K562 (cell line): ENCODE results near the gene PES1. TPM values are rescaled to one million over a fixed set of nuclear protein-coding genes. Genes with fewer than 3 reads are reported as not detected.
"Not testable (repeated sequence)": the region's sequence is repeated elsewhere in the genome, so short reads cannot be mapped to it uniquely, and the experiment has no call there.

Experiments used
- ATAC-seq: fragments of 200-7000 bp; cut with Tn5 transposase; 3 replicates; pipeline ENCODE4 v1.9.1; 2020; ENCODE audit warnings: moderate library complexity
- BruUV-seq: library from RNA; stranded (reverse); fragments of 400-500 nt; replicated peaks from 2 replicates; lab custom pipeline; 2021; lab: Mats Ljungman, UMichigan
- CTCF ChIA-PET: fragments of 300-600 bp; formaldehyde crosslinking; extraction: SDS; loops from one replicate; lab custom pipeline; 2021; ENCODE audit warnings: low intra/inter-chr PET ratio; lab: Yijun Ruan, JAX
- POLR2A ChIA-PET: fragments of 300-600, 350-650 bp; sonication (Branson Sonifier 250); formaldehyde crosslinking; extraction: SDS; loops from one replicate; lab custom pipeline; 2021; ENCODE audit warnings: antibody characterized with exemption, inconsistent platforms; lab: Yijun Ruan, JAX
- DNase-seq, 4 experiments: peaks; one replicate each; pipeline versions ENCODE4 v3.0.0 to v3.0.0-alpha.2; 2011 to 2018; ENCODE audit warnings: low spot score in 3 of 4, mixed read lengths in 3 of 4; ENCODE audit errors: extremely low read depth in 1 of 4
- FAIRE-seq: peaks from 2 replicates; lab custom pipeline; 2011; peaks lifted over from hg19 to GRCh38; lab: Jason Lieb, UNC
- H2AFZ ChIP-seq: 2 replicates; pipeline ENCODE4 v1.6.0; 2011; ENCODE audit warnings: low read depth, low read length, control low read depth, inconsistent platforms
- H3K27ac ChIP-seq: fragments of 200-600 bp; 3 replicates; pipeline ENCODE4 v1.8.0; 2011; ENCODE audit warnings: low read depth, mild to moderate bottlenecking, control low read depth, inconsistent platforms, low read length, moderate library complexity, mixed read lengths; ENCODE audit errors: extremely low read depth
- H3K27me3 ChIP-seq, 2 experiments: fragments of 300-600 bp in 1 of 2; 2 replicates in 1 of 2; 3 replicates in 1 of 2; pipeline versions ENCODE4 v1.6.0 to v1.8.0; 2011; ENCODE audit warnings: inconsistent platforms in 2 of 2, low read length in 2 of 2, mild to moderate bottlenecking in 1 of 2, mixed read lengths in 1 of 2, moderate library complexity in 1 of 2; ENCODE audit not compliant: control insufficient read depth in 2 of 2, insufficient read depth in 2 of 2
- H3K36me3 ChIP-seq: fragments of 300-600 bp; 3 replicates; pipeline ENCODE4 v1.8.0; 2011; ENCODE audit warnings: mild to moderate bottlenecking, low read length, inconsistent platforms; ENCODE audit not compliant: control insufficient read depth, insufficient read depth
- H3K4me1 ChIP-seq, 2 experiments: fragments of 200-600 bp in 1 of 2; replicated peaks in 1 of 2; 2 replicates in 1 of 2; 3 replicates in 1 of 2; pipeline versions ENCODE4 v1.5.1 to v1.8.0; 2011; ENCODE audit warnings: inconsistent platforms in 2 of 2, low read length in 2 of 2, mild to moderate bottlenecking in 1 of 2, mixed read lengths in 1 of 2, moderate library complexity in 1 of 2; ENCODE audit not compliant: control insufficient read depth in 2 of 2, insufficient read depth in 2 of 2
- H3K4me2 ChIP-seq: 2 replicates; pipeline ENCODE4 v1.6.1; 2011; ENCODE audit warnings: low read length, control low read depth, inconsistent platforms, mixed read lengths; ENCODE audit not compliant: insufficient read depth
- H3K4me3 ChIP-seq: fragments of 200-600 bp; sonication (generic), shearing (Covaris generic); 2 replicates; pipeline ENCODE4 v1.5.1; 2016; ENCODE audit warnings: control low read depth, inconsistent platforms
- H3K79me2 ChIP-seq: fragments of 200-600 bp; 3 replicates; pipeline ENCODE4 v1.8.0; 2011; ENCODE audit warnings: low read length, inconsistent platforms; ENCODE audit not compliant: control insufficient read depth, insufficient read depth
- H3K9ac ChIP-seq, 2 experiments: 2 replicates each; pipeline versions ENCODE4 v1.6.0 to v1.6.1; 2011; ENCODE audit warnings: low read depth in 2 of 2, low read length in 2 of 2, control low read depth in 1 of 2, inconsistent platforms in 1 of 2, mild to moderate bottlenecking in 1 of 2, mixed read lengths in 1 of 2; ENCODE audit not compliant: insufficient read depth in 1 of 2
- H3K9me1 ChIP-seq: one replicate; pipeline ENCODE4 v1.6.0; 2011; ENCODE audit warnings: inconsistent platforms, mild to moderate bottlenecking, low read length, moderate library complexity; ENCODE audit not compliant: control insufficient read depth, insufficient read depth
- H3K9me3 ChIP-seq: replicated peaks from 2 replicates; pipeline ENCODE4 v1.5.1; 2011; ENCODE audit warnings: low read depth, low read length, inconsistent platforms; ENCODE audit not compliant: control insufficient read depth, insufficient read depth
- H4K20me1 ChIP-seq: replicated peaks from 2 replicates; pipeline ENCODE4 v1.6.1; 2011; ENCODE audit warnings: low read length, inconsistent platforms, mixed read lengths; ENCODE audit not compliant: control insufficient read depth, insufficient read depth
- CAMTA2 ChIP-seq: fragments of 250-450 bp; sonication (Bioruptor Pico); conservative IDR thresholded peaks from 2 replicates; pipeline ENCODE4 v1.5.1; 2022
- CGGBP1 ChIP-seq: fragments of 250-450 bp; sonication (Bioruptor Pico); IDR thresholded peaks from 2 replicates; pipeline ENCODE4 v1.9.0; 2021; ENCODE audit warnings: mild to moderate bottlenecking
- KAT7 ChIP-seq: sonication (generic); formaldehyde crosslinking; IDR thresholded peaks from 2 replicates; pipeline ENCODE4 v1.8.0; 2022; ENCODE audit warnings: missing genetic modification reagents, mild to moderate bottlenecking, borderline replicate concordance
- KDM5B ChIP-seq: fragments of 200-600 bp; sonication (generic); IDR thresholded peaks from 2 replicates; pipeline ENCODE4 v1.6.1; 2012; ENCODE audit warnings: low read depth, mild to moderate bottlenecking, moderate library complexity, low read length, control low read depth, inconsistent platforms; ENCODE audit not compliant: insufficient replicate concordance
- MTA3 ChIP-seq: fragments of 450-650 bp; formaldehyde crosslinking; IDR thresholded peaks from 2 replicates; pipeline ENCODE4 v1.6.1; 2017; ENCODE audit warnings: mild to moderate bottlenecking, borderline replicate concordance
- NRF1 ChIP-seq, 2 experiments: fragments of 450-650 bp; IDR thresholded peaks in 1 of 2; conservative IDR thresholded peaks in 1 of 2; 2 replicates each; pipeline ENCODE4 v1.6.1; 2014; ENCODE audit warnings: mild to moderate bottlenecking in 2 of 2
- WGBS: fragments of 100-300 bp; shearing (Covaris generic); methylation state at CpG from one replicate; pipeline ENCODE4 v1.1.6; 2016; ENCODE audit warnings: low coverage, mixed read lengths; ENCODE audit not compliant: insufficient coverage; ENCODE audit errors: missing lambda C conversion rate; 5-methylcytosine and 5-hydroxymethylcytosine counted together
- in situ Hi-C: fragments of 300-500 bp; cut with MboI; formaldehyde crosslinking; loops from 4 replicates; pipeline ENCODE4 v1.15.0; 2018; ENCODE audit warnings: inconsistent platforms, mixed read lengths
- intact Hi-C: fragments of 100-400 bp; cut with micrococcal nuclease; formaldehyde crosslinking; loops from 2 replicates; pipeline ENCODE4 v1.14.2; 2022
- polyA plus RNA-seq, 8 experiments: library from polyadenylated mRNA; depleted of rRNA in 4 of 8; stranded (reverse) in 5 of 8; unstranded in 3 of 8; fragments of >200 nt; fragmentation: Nextera tagmentation in 2 of 8; fragmentation: Illumina TruSeq in 1 of 8; extraction: Ambion mirVana in 2 of 8; extraction: Trizol in 1 of 8; gene quantifications; 2 replicates each; pipeline versions ENCODE4 v1.2.1 to v1.2.3, GENCODE V29; 2011 to 2014; ENCODE audit warnings: inconsistent platforms in 1 of 8, missing spikeins in 1 of 8
- total RNA-seq, 7 experiments: library from RNA; depleted of rRNA in 6 of 7; stranded (reverse); fragments of >200 nt in 6 of 7; fragmentation: Illumina TruSeq in 2 of 7; extraction: Trizol in 2 of 7; gene quantifications; 2 replicates each; pipeline versions ENCODE4 v1.2.1 to v1.2.3, GENCODE V29; 2011 to 2021; ENCODE audit warnings: low replicate concordance in 1 of 7

PES1 gene
- total and polyA plus RNA-seq, 9 of the 15 experiments (the other 6 are each of a cell fraction or from before 2014, with no cell fraction given) = 6.5 to 158 (median 94.3) TPM

GRCh38 chr22:30592360-30592713 is 627 bp upstream of the PES1 start:
- DNase-seq, H3K9ac ChIP-seq, H2AFZ ChIP-seq, H3K9me1 ChIP-seq, H3K27me3 ChIP-seq, intact Hi-C loops, ATAC-seq, H4K20me1 ChIP-seq, in situ Hi-C loops, H3K27ac ChIP-seq, H3K4me3 ChIP-seq, BruUV-seq, H3K9me3 ChIP-seq, CTCF ChIA-PET, H3K4me1 ChIP-seq, FAIRE-seq: not testable (repeated sequence)
- WGBS = 31% methylated on average over 17 of the region's 18 CpGs
- H3K79me2 ChIP-seq = peaks cover 32% of the 10 kb centered on the region
- peak overlapping the region; percentile 96 for H3K4me2 ChIP-seq
- H3K36me3 ChIP-seq = peaks cover 33% of the 10 kb centered on the region
- POLR2A ChIA-PET = interaction anchor here (0.8 to 1.8 kb wide), 6 partner anchors 9 to 154 kb away, joined by 3 to 11 read pairs (median 5); partner anchors contain the start of gene TCN2
- peak; percentile 20 to 46; a peak in 1 of 4 replicates for TF ChIP-seq NRF1 (conservative IDR thresholded peaks at IDR 0.05 in 1 of 2, IDR thresholded peaks at IDR 0.05 in 1 of 2)
- 0 out of 2 replicates have a peak, but pooled peaks have one; percentile 8 for TF ChIP-seq MTA3

- H3K27ac ChIP-seq = peak overlapping the region; percentile 93
- H3K79me2 ChIP-seq = peaks cover 32% of the 10 kb centered on the region
- H3K4me2 ChIP-seq = peak overlapping the region; percentile 96
- H3K27me3 ChIP-seq = no peaks in the 10 kb centered on the region
- H3K36me3 ChIP-seq = peaks cover 44% of the 10 kb centered on the region
- intact Hi-C loops (no loop called here), in situ Hi-C loops (no loop called here)
- TF ChIP-seq KAT7 (CRISPR knock-in tag) = peak; percentile 67; the same call in 1 of the 2 replicates
- no peak for TF ChIP-seq CAMTA2 (CRISPR knock-in tag)
- peak; percentile 18 for TF ChIP-seq KDM5B
- TF ChIP-seq CGGBP1 (CRISPR knock-in tag) = no peak
- H4K20me1 ChIP-seq = no peaks in the 10 kb centered on the region
- BruUV-seq = TSS peak; percentile 49
- ChIA-PET CTCF (no interaction called here), POLR2A (interaction anchor here (0.6 to 1.8 kb wide), 7 partner anchors 10 to 95 kb away, joined by 3 to 11 read pairs (median 5); partner anchors contain the start of gene TCN2)
- no peaks in the 10 kb centered on the region for H3K9me1 ChIP-seq
- WGBS = under 1% methylated on average over 14 of the region's 14 CpGs
- H2AFZ ChIP-seq = peak overlapping the region; percentile 90
- peaks cover 0 to 6% of the 10 kb centered on the region in 2 experiments; a peak in 2 of 5 replicates for H3K4me1 ChIP-seq
- H3K9ac ChIP-seq = peak overlapping the region; percentile 90 to 92
- no peak for DNase-seq
- ATAC-seq = peak; percentile 34
- H3K9me3 ChIP-seq = no peaks in the 10 kb centered on the region
- FAIRE-seq = peak; percentile 63
- peak overlapping the region; percentile 61 for H3K4me3 ChIP-seq
These were observed 521 bp downstream of the PES1 start for GRCh38 chr22:30591191-30591587.
